HEK293 (cell line): ENCODE data around the gene ATP6V0C.

ENCODE experiments used
- GLIS1 ChIP-seq: fragments of 450-650 bp; formaldehyde crosslinking; IDR thresholded peaks from 2 replicates; pipeline ENCODE4 v1.5.1; 2016; ENCODE audit warnings: missing biosample characterization, missing genetic modification characterization
- HOXA7 ChIP-seq: sonication (generic); formaldehyde crosslinking; IDR thresholded peaks from 2 replicates; pipeline ENCODE4 v1.8.1; 2022; ENCODE audit warnings: missing genetic modification reagents, borderline replicate concordance
- KLF16 ChIP-seq: fragments of 450-650 bp; formaldehyde crosslinking; IDR thresholded peaks from 2 replicates; pipeline ENCODE4 v1.5.1; 2017; ENCODE audit warnings: missing biosample characterization, missing genetic modification characterization
- REPIN1 ChIP-seq: fragments of 450-650 bp; formaldehyde crosslinking; IDR thresholded peaks from 2 replicates; pipeline ENCODE4 v1.5.1; 2017; ENCODE audit warnings: missing biosample characterization, missing genetic modification characterization, low read depth
- REST ChIP-seq: fragments of 450-650 bp; formaldehyde crosslinking; IDR thresholded peaks from 2 replicates; pipeline ENCODE4 v1.5.1; 2016; ENCODE audit warnings: missing biosample characterization, missing genetic modification characterization
- ZBTB48 ChIP-seq: fragments of 450-650 bp; formaldehyde crosslinking; IDR thresholded peaks from 2 replicates; pipeline ENCODE4 v1.5.1; 2016; ENCODE audit warnings: missing biosample characterization, missing genetic modification characterization
- ZBTB7A ChIP-seq: fragments of 450-650 bp; formaldehyde crosslinking; IDR thresholded peaks from 2 replicates; pipeline ENCODE4 v1.5.1; 2016; ENCODE audit warnings: low read depth, missing biosample characterization, missing genetic modification characterization
- ZFP3 ChIP-seq: fragments of 450-650 bp; formaldehyde crosslinking; IDR thresholded peaks from 2 replicates; pipeline ENCODE4 v1.5.1; 2016; ENCODE audit warnings: low read depth, missing biosample characterization, missing genetic modification characterization
- ZFP41 ChIP-seq: fragments of 450-650 bp; formaldehyde crosslinking; IDR thresholded peaks from 2 replicates; pipeline ENCODE4 v1.5.1; 2016; ENCODE audit warnings: missing biosample characterization, missing genetic modification characterization, borderline replicate concordance
- ZNF157 ChIP-seq: fragments of 450-650 bp; formaldehyde crosslinking; IDR thresholded peaks from 2 replicates; pipeline ENCODE4 v1.5.1; 2016; ENCODE audit warnings: missing biosample characterization, missing genetic modification characterization
- ZNF214 ChIP-seq: fragments of 450-650 bp; formaldehyde crosslinking; IDR thresholded peaks from 2 replicates; pipeline ENCODE4 v1.5.1; 2017; ENCODE audit warnings: missing biosample characterization, mild to moderate bottlenecking, missing genetic modification characterization, borderline replicate concordance
- ZNF292 ChIP-seq: fragments of 450-650 bp; formaldehyde crosslinking; IDR thresholded peaks from 2 replicates; pipeline ENCODE4 v1.5.1; 2016; ENCODE audit warnings: low read depth, missing biosample characterization, missing genetic modification characterization, borderline replicate concordance
- ZNF391 ChIP-seq: fragments of 450-650 bp; formaldehyde crosslinking; IDR thresholded peaks from 2 replicates; pipeline ENCODE4 v1.5.1; 2016; ENCODE audit warnings: low read depth, missing biosample characterization, missing genetic modification characterization, borderline replicate concordance
- ZNF416 ChIP-seq: fragments of 450-650 bp; formaldehyde crosslinking; IDR thresholded peaks from 2 replicates; pipeline ENCODE4 v1.5.1; 2016; ENCODE audit warnings: missing biosample characterization, missing genetic modification characterization
- ZNF433 ChIP-seq: fragments of 450-650 bp; formaldehyde crosslinking; IDR thresholded peaks from 2 replicates; pipeline ENCODE4 v1.5.1; 2016; ENCODE audit warnings: missing biosample characterization, missing genetic modification characterization, low read depth
- ZNF510 ChIP-seq: fragments of 450-650 bp; formaldehyde crosslinking; IDR thresholded peaks from 2 replicates; pipeline ENCODE4 v1.5.1; 2018; ENCODE audit warnings: mild to moderate bottlenecking, missing genetic modification characterization, missing biosample characterization; ENCODE audit not compliant: insufficient replicate concordance
- ZNF626 ChIP-seq: fragments of 450-650 bp; sonication (Bioruptor Pico); formaldehyde crosslinking; IDR thresholded peaks from 2 replicates; pipeline ENCODE4 v1.5.1; 2018; ENCODE audit warnings: missing biosample characterization, missing genetic modification characterization, inconsistent platforms
- ZNF776 ChIP-seq: fragments of 450-650 bp; formaldehyde crosslinking; IDR thresholded peaks from 2 replicates; pipeline ENCODE4 v1.5.0; 2017; ENCODE audit warnings: missing biosample characterization, missing genetic modification characterization, borderline replicate concordance
- ZNF792 ChIP-seq: fragments of 450-650 bp; formaldehyde crosslinking; IDR thresholded peaks from 2 replicates; pipeline ENCODE4 v1.5.1; 2016; ENCODE audit warnings: missing biosample characterization, missing genetic modification characterization
- TF ChIP-seq, protein P1 (sequence below): fragments of 450-650 bp; formaldehyde crosslinking; IDR thresholded peaks from 2 replicates; pipeline ENCODE4 v1.5.1; 2016; ENCODE audit warnings: missing biosample characterization, missing genetic modification characterization
- TF ChIP-seq, protein P2 (sequence below): fragments of 450-650 bp; IDR thresholded peaks from 2 replicates; pipeline ENCODE4 v1.5.1; 2018; ENCODE audit warnings: missing biosample characterization, missing genetic modification characterization
- TF ChIP-seq, protein P3 (sequence below): fragments of 450-650 bp; formaldehyde crosslinking; IDR thresholded peaks from 2 replicates; pipeline ENCODE4 v1.5.1; 2016; ENCODE audit warnings: missing biosample characterization, missing genetic modification characterization
- TF ChIP-seq, protein P4 (sequence below): fragments of 450-650 bp; formaldehyde crosslinking; IDR thresholded peaks from 2 replicates; pipeline ENCODE4 v1.5.1; 2016; ENCODE audit warnings: missing biosample characterization, missing genetic modification characterization
- TF ChIP-seq, protein P5 (sequence below): fragments of 450-650 bp; formaldehyde crosslinking; IDR thresholded peaks from 2 replicates; pipeline ENCODE4 v1.5.1; 2016; ENCODE audit warnings: missing biosample characterization, missing genetic modification characterization

Gene ATP6V0C

DNA sequence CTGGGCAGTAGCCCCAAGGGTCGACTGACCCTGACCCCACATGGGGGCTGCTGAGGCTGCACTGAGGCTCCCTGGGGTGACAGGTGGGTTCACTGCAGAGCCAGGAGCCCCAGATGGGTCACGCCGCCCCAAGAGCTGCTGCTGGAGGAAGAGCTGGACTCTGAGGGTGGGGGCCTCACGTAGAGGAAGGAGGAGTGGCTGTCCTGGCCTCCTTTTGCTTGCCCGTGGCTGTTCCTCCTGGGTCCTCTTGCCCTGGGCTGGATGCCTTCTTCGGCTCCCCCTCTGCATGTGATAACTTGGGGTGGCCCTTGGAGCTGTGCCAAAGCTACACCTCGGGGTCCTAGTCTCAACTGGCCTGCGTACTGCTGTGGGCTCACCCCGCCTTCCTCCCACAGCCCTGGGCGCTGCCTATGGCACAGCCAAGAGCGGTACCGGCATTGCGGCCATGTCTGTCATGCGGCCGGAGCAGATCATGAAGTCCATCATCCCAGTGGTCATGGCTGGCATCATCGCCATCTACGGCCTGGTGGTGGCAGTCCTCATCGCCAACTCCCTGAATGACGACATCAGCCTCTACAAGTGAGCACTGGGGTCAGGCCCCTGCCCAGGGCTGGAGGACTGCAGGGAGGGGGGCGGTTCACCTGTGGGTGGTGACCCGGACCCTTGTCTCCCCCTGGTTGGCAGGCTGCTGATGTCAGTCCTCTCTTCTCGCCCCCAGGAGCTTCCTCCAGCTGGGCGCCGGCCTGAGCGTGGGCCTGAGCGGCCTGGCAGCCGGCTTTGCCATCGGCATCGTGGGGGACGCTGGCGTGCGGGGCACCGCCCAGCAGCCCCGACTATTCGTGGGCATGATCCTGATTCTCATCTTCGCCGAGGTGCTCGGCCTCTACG, 5.3 kb downstream of the ATP6V0C start (continued):
- no peak for TF ChIP-seq ZNF157 (tag by site-specific recombination)
- no peak for TF ChIP-seq ZNF626 (tag by site-specific recombination)
- TF ChIP-seq ZFP3 (tag by site-specific recombination): no peak
- TF ChIP-seq ZNF416 (tag by site-specific recombination): no peak
- TF ChIP-seq ZNF214 (tag by site-specific recombination): no peak
- TF ChIP-seq, protein P1, sequence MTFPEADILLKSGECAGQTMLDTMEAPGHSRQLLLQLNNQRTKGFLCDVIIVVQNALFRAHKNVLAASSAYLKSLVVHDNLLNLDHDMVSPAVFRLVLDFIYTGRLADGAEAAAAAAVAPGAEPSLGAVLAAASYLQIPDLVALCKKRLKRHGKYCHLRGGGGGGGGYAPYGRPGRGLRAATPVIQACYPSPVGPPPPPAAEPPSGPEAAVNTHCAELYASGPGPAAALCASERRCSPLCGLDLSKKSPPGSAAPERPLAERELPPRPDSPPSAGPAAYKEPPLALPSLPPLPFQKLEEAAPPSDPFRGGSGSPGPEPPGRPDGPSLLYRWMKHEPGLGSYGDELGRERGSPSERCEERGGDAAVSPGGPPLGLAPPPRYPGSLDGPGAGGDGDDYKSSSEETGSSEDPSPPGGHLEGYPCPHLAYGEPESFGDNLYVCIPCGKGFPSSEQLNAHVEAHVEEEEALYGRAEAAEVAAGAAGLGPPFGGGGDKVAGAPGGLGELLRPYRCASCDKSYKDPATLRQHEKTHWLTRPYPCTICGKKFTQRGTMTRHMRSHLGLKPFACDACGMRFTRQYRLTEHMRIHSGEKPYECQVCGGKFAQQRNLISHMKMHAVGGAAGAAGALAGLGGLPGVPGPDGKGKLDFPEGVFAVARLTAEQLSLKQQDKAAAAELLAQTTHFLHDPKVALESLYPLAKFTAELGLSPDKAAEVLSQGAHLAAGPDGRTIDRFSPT (tag by site-specific recombination): peak; percentile 59
- TF ChIP-seq REPIN1 (tag by site-specific recombination): no peak
- TF ChIP-seq ZNF292: no peak
- TF ChIP-seq, protein P2, sequence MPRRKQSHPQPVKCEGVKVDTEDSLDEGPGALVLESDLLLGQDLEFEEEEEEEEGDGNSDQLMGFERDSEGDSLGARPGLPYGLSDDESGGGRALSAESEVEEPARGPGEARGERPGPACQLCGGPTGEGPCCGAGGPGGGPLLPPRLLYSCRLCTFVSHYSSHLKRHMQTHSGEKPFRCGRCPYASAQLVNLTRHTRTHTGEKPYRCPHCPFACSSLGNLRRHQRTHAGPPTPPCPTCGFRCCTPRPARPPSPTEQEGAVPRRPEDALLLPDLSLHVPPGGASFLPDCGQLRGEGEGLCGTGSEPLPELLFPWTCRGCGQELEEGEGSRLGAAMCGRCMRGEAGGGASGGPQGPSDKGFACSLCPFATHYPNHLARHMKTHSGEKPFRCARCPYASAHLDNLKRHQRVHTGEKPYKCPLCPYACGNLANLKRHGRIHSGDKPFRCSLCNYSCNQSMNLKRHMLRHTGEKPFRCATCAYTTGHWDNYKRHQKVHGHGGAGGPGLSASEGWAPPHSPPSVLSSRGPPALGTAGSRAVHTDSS: no peak
- TF ChIP-seq, protein P3, sequence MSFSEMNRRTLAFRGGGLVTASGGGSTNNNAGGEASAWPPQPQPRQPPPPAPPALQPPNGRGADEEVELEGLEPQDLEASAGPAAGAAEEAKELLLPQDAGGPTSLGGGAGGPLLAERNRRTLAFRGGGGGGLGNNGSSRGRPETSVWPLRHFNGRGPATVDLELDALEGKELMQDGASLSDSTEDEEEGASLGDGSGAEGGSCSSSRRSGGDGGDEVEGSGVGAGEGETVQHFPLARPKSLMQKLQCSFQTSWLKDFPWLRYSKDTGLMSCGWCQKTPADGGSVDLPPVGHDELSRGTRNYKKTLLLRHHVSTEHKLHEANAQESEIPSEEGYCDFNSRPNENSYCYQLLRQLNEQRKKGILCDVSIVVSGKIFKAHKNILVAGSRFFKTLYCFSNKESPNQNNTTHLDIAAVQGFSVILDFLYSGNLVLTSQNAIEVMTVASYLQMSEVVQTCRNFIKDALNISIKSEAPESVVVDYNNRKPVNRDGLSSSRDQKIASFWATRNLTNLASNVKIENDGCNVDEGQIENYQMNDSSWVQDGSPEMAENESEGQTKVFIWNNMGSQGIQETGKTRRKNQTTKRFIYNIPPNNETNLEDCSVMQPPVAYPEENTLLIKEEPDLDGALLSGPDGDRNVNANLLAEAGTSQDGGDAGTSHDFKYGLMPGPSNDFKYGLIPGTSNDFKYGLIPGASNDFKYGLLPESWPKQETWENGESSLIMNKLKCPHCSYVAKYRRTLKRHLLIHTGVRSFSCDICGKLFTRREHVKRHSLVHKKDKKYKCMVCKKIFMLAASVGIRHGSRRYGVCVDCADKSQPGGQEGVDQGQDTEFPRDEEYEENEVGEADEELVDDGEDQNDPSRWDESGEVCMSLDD (tag by site-specific recombination): no peak
- TF ChIP-seq ZNF510 (tag by site-specific recombination): no peak
- TF ChIP-seq ZNF433 (tag by site-specific recombination): no peak
- no peak for TF ChIP-seq REST (tag by site-specific recombination)
- TF ChIP-seq, protein P4, sequence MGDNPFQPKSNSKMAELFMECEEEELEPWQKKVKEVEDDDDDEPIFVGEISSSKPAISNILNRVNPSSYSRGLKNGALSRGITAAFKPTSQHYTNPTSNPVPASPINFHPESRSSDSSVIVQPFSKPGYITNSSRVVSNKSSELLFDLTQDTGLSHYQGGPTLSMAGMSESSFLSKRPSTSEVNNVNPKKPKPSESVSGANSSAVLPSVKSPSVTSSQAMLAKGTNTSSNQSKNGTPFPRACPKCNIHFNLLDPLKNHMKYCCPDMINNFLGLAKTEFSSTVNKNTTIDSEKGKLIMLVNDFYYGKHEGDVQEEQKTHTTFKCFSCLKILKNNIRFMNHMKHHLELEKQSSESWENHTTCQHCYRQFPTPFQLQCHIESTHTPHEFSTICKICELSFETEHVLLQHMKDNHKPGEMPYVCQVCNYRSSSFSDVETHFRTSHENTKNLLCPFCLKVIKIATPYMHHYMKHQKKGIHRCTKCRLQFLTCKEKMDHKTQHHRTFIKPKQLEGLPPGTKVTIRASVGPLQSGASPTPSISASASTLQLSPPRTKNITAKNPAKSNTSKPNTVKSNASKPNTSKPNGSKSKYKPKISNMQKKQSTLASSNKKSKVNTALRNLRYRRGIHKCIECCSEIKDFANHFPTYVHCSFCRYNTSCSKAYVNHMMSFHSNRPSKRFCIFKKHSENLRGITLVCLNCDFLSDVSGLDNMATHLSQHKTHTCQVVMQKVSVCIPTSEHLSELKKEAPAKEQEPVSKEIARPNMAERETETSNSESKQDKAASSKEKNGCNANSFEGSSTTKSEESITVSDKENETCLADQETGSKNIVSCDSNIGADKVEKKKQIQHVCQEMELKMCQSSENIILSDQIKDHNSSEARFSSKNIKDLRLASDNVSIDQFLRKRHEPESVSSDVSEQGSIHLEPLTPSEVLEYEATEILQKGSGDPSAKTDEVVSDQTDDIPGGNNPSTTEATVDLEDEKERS (tag by site-specific recombination): no peak
- no peak for TF ChIP-seq ZNF391 (tag by site-specific recombination)
- TF ChIP-seq HOXA7 (CRISPR knock-in tag): no peak
- TF ChIP-seq ZNF792 (tag by site-specific recombination): no peak
- no peak for TF ChIP-seq ZBTB7A
- no peak for TF ChIP-seq ZNF776 (tag by site-specific recombination)
- TF ChIP-seq ZBTB48 (tag by site-specific recombination): no peak
- no peak for TF ChIP-seq KLF16
- no peak for TF ChIP-seq ZFP41 (tag by site-specific recombination)
- TF ChIP-seq GLIS1 (tag by site-specific recombination): 0 out of 2 replicates have a peak, but pooled peaks have one; percentile 28
- TF ChIP-seq, protein P5, sequence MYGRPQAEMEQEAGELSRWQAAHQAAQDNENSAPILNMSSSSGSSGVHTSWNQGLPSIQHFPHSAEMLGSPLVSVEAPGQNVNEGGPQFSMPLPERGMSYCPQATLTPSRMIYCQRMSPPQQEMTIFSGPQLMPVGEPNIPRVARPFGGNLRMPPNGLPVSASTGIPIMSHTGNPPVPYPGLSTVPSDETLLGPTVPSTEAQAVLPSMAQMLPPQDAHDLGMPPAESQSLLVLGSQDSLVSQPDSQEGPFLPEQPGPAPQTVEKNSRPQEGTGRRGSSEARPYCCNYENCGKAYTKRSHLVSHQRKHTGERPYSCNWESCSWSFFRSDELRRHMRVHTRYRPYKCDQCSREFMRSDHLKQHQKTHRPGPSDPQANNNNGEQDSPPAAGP: no peak
